Epithelial cell of proximal tubule (primary cell): ENCODE data around the gene HS6ST2. TPM values are rescaled to one million over a fixed set of nuclear protein-coding genes. Genes with fewer than 3 reads are reported as not detected.
A peak's percentile ranks its signal among the peaks of the same experiment; 100 is the strongest.

Source experiments
- DNase-seq: peaks from one replicate; pipeline ENCODE4 v3.0.0-alpha.2; 2011; ENCODE audit warnings: low read depth
- H3K4me3 ChIP-seq: 2 replicates; pipeline ENCODE4 v1.5.1; 2011; ENCODE audit warnings: low read depth, mild to moderate bottlenecking, low read length
- total RNA-seq: library from RNA; depleted of rRNA; stranded (reverse); fragments of >200 nt; gene quantifications from 2 replicates; pipeline ENCODE4 v1.2.3, GENCODE V29; 2015
- TF ChIP-seq, protein P1 (sequence below): conservative IDR thresholded peaks from 2 replicates; pipeline ENCODE4 v1.5.1; 2012; ENCODE audit warnings: low read depth, mild to moderate bottlenecking, low read length

The HS6ST2 gene
- total RNA-seq, 1 donor from 2014 or later: 9.2 TPM

DNA sequence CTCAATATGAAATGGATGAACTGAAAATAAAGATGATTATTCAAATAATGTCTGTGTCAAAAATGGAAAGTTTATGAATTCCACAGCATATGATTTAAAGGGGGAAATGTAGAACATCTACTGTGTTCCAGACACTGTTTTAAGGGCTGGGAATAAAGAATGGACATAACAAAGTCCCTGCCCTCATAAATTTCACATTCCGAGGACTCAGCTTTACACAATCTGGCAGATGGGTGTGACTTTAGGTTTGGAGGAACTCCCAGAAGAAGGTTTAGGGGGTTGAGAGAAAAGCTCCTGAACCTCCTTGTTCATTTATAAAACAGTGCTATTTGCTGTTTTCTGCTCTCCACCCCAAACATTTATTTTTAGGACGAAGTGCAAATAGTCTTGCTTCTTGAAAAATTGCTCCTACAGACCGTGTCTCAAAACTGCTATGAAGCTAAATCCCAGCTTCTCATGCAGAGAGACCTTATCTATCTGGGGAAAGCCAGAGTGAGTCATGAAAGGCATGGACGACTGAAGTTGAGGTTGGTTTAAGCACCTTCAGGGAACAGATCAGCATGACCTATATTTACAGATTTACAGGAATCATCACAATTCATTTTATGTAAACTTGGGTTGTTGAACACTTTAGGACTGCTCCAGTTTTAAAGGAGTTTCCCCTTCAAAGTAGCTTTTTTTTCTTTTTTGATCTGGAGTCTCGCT is 184.3 kb downstream of the HS6ST2 start:
- peak; percentile 27 for DNase-seq
- TF ChIP-seq, protein P1, sequence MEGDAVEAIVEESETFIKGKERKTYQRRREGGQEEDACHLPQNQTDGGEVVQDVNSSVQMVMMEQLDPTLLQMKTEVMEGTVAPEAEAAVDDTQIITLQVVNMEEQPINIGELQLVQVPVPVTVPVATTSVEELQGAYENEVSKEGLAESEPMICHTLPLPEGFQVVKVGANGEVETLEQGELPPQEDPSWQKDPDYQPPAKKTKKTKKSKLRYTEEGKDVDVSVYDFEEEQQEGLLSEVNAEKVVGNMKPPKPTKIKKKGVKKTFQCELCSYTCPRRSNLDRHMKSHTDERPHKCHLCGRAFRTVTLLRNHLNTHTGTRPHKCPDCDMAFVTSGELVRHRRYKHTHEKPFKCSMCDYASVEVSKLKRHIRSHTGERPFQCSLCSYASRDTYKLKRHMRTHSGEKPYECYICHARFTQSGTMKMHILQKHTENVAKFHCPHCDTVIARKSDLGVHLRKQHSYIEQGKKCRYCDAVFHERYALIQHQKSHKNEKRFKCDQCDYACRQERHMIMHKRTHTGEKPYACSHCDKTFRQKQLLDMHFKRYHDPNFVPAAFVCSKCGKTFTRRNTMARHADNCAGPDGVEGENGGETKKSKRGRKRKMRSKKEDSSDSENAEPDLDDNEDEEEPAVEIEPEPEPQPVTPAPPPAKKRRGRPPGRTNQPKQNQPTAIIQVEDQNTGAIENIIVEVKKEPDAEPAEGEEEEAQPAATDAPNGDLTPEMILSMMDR: no peak
- no peak overlapping the region for H3K4me3 ChIP-seq

DNA sequence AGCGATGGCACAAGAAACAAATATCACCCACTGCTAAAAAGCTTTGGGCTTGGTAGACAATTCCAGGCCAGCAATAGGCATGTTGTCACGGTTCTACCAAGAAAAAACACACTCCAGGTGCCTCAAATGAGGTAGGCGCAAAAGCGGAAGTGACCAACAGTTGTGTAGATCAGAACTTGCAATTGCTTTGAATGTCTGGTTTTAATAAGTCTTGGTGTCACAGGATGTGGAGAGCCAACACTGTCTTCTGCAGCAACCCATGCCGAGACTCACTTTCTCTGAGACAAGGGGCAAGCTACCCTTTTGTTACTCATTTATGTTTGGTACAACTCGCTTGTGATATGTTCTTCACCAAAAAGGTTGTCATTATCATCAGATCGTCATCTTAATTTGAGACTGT is 188.8 kb downstream of the HS6ST2 start:
- TF ChIP-seq, protein P1: no peak
- DNase-seq: no peak
- H3K4me3 ChIP-seq: no peak overlapping the region

DNA sequence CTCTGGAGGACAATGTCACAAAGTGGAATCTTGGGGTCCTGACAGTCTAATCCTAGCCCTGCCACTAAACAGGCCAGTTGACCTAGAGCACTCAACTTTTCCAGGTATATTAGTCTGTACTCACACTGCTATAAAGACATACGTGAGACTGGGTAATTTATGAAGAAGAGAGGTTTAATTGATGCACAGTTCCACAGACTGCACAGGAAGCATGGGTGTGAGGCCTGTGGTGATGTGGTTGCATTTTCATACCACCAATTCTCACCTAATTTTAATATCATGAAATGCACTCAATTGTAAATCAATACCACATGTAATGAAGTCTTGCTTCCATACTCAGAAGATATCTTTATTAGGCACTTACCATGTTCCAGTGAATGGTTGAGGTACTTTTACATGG is 192.0 kb downstream of the HS6ST2 start:
- TF ChIP-seq, protein P1: no peak
- H3K4me3 ChIP-seq: no peak overlapping the region
- no peak for DNase-seq

DNA sequence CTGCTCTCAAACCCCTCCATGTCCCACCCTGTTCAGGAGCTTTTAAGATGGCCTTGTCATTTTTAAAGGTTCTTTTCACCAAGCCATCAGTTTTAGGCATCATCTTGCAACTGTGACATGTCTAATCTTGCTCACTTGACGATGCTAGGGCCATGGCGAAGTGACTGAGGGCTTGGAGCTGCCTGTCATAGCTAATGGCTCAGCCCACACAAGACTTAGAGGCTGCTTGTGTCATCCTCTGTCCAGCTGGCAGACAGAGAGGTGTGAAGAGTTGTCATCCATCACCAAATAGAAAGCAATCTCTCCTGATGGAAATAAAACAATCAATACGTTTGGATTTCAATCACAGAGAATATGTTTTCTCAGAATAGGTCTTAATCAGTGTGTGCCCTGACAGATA is 194.9 kb downstream of the HS6ST2 start:
- no peak overlapping the region for H3K4me3 ChIP-seq
- TF ChIP-seq, protein P1: no peak
- DNase-seq: no peak

DNA sequence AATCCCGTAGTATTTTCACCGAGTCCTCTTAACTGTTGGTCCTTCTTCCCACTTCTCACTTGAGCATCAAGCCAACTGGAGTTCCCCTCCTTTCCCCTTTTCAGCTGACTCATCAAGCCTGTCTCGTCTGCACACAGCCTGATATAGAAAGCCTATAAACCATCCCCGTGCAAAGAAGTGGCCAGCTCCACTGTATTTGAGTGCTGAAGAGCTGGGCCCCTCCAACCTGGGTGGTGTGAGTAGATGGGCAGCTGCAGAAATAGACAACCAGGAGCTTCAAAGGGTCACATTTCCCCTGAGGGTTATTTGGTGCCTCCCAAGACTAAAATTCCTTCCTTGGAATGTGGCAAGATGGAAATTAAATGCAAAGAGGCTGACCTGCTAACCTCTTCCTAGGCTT is 199.7 kb downstream of the HS6ST2 start:
- H3K4me3 ChIP-seq: no peak overlapping the region
- TF ChIP-seq, protein P1: no peak
- no peak for DNase-seq

DNA sequence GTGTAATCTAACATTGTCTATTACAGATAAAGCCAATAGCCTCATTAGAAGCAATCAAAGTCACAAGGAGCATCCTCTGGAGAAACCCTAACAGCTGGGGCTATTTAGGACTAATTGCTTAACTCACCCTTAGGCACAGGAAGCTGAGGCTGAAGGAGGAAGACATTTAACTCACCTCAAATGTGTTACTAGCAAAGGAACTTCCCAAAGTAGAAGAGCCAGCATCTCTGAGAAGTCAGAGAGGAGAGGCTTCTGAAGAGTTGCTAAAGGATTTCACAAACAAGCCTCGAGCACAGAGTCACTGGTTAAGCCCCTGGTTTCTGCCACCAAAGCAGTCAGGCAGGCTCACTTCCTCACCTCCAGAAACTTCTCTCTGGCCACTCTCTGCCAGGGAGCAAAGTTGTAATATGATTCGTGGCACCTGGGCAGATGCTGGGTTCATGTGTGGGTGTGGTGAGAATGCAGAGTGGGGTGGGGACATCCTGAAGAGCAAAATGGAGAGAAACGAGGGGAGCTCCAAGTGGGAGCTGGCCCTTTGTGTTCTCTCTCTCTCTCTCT is 201.3 kb downstream of the HS6ST2 start:
- TF ChIP-seq, protein P1: no peak
- H3K4me3 ChIP-seq: no peak overlapping the region
- no peak for DNase-seq

DNA sequence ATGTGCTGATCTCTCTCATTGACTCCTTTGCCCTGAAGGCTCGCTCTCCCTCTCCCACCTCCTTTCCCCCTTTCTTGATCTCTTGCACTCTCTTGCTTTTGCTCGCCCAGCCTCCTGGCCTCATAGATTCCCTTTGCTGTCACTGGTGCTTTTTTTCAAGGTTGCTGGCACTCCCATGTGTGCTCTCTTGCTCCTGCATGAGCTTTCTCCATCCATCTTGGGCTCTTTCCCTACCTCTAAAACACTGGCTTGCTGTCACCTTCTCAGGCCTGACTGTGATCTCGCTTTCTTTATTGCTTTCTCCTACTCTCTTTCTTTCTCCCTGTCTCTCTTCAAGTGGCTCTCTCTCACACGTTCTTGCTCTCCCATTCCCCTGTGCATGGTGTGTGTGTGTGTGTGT is 202.0 kb downstream of the HS6ST2 start:
- TF ChIP-seq, protein P1: no peak
- no peak for DNase-seq

More for the DNA sequence above, 202.0 kb downstream of the HS6ST2 start:
- no peak overlapping the region for H3K4me3 ChIP-seq
